Cortex of kidney (tissue), 1 donor: ENCODE measurements around the gene MYLIP.
"Not testable (repeated sequence)": the region's sequence is repeated elsewhere in the genome, so short reads cannot be mapped to it uniquely, and the experiment has no call there.

Experiments used
- DNase-seq: peaks from one replicate; lab custom pipeline; 2025; lab: John Stamatoyannopoulos, UW

MYLIP gene

GRCh38 chr6:16173167-16173940 is 44.5 kb downstream of the MYLIP start:
- no peak for DNase-seq

- DNase-seq: no peak
Measured at GRCh38 chr6:16174416-16175078, 45.7 kb downstream of the MYLIP start.

GRCh38 chr6:16176600-16176999 is 47.7 kb downstream of the MYLIP start:
- not testable (repeated sequence) for DNase-seq

GRCh38 chr6:16177881-16178280 is 49.0 kb downstream of the MYLIP start:
- no peak for DNase-seq

- no peak for DNase-seq
Measured at GRCh38 chr6:16178351-16178750, 49.5 kb downstream of the MYLIP start.

GRCh38 chr6:16179063-16179462 is 50.2 kb downstream of the MYLIP start:
- no peak for DNase-seq

GRCh38 chr6:16179970-16180431 is 51.1 kb downstream of the MYLIP start:
- no peak for DNase-seq

- no peak for DNase-seq
Measured at GRCh38 chr6:16180696-16181438, 52.0 kb downstream of the MYLIP start.

GRCh38 chr6:16181439-16182297 is 52.8 kb downstream of the MYLIP start:
- DNase-seq: no peak

- no peak for DNase-seq
Measured at GRCh38 chr6:16183187-16183664, 54.3 kb downstream of the MYLIP start.

- no peak for DNase-seq
Measured at GRCh38 chr6:16184129-16184528, 55.2 kb downstream of the MYLIP start.

- no peak for DNase-seq
Measured at GRCh38 chr6:16184551-16184950, 55.7 kb downstream of the MYLIP start.

- no peak for DNase-seq
Measured at GRCh38 chr6:16187176-16187575, 58.3 kb downstream of the MYLIP start.

- no peak for DNase-seq
Measured at GRCh38 chr6:16190214-16190613, 61.3 kb downstream of the MYLIP start.

- DNase-seq: no peak
Measured at GRCh38 chr6:16196260-16196983, 67.5 kb downstream of the MYLIP start.

- DNase-seq: no peak
Measured at GRCh38 chr6:16196984-16197546, 68.2 kb downstream of the MYLIP start.
